NCI-H748 treated with DMSO at 0.1 percent for 48 hours (cell line): ENCODE measurements around the gene CWC22.
"Not testable (repeated sequence)": the region's sequence is repeated elsewhere in the genome, so short reads cannot be mapped to it uniquely, and the experiment has no call there.

Experiments
- DNase-seq: peaks from one replicate; lab custom pipeline; 2025; lab: John Stamatoyannopoulos, UW

The CWC22 gene

DNA sequence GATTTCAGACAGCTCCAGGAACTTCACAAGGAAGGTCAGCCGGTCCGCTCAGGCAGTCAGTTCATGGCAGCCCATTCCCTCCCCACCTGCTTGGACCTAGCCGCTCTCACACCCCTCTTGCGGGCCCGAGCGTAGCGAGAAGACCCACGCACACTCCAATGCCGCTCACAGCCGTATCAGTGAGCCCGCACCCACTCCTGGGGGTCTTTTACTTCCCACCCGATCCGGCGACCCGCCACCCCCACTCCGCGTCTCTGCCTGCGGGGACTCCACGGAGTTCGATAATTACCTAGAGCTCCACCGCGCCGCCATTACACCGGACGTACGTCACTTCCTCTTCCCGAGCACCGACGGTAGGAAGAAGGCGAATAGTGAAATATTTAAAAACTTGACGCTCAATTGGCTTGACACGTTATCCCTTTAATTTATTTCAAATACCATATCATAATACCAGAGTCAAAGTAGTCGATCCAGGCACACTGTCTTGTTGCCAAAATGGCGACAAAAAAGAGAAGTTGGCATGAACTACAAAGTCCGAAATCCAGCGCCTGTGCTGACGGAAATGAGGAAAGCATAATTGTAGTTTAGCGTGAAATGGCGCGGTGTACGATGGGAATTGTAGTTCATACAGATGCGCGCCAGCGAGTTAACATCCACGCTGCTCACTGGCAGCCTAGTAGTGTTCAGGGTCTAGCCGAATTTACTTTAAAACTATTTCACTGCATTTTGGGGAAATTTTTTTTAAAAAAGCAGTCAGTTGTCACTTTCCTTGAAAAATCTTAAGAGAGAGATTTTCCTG lies at the start of gene CWC22:
TSS of gene CWC22 (minus strand) at position 517 of the 799 bp plus-strand sequence. CDS start 13,956 bp downstream, outside the sequence.
- DNase-seq = peak; percentile 95

DNA sequence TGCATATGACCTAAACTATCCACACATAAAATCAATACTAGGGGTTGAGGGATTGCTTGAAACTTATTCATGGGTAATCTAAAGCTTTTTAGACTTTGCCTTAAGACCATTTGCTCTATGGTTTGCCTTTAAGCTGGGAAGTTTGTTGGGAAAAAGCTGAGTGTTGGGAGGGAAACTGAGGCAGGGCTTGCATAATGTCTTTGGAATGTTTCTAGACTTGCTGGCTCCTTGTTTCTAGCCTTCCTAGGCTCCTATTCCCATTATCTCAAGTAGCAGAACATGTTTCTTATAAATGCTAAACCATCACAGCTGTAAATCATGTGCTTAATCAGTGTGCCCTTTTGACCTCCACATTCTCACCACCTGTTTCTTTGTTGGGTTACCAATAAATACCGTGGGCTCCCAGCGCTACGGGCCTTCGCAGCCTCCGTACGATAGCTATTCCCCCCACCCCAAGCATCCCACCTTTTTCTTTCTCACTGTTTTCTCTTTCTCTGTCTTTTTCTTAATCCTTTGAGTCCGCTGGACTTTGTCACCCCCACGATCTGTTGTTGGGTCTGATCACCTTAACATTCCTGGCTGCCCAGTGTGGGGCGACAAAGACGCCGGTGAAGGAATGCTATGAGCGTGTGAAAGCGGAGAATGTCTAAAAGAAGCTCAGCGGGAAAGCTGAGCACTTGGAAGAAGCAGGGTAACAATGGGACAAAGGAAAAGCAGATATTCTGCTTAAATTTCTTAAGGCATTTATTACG lies 49.4 kb upstream of the CWC22 start:
- no peak for DNase-seq

DNA sequence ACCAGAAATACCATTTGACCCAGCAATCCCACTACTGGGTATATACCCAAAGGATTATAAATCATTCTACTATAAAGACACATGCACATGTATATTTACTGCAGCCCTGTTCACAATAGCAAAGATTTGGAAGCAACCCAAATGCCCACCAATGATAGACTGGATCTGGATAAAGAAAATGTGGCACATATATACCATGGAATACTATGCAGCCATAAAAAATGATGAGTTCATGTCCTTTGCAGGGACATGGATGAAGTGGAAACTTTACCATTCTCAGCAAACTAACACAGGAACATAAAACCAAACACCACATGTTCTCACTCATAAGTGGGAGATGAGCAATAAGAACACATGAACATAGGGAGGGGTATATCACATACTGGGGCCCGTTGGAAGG lies 47.5 kb upstream of the CWC22 start:
- not testable (repeated sequence) for DNase-seq

GRCh38 chr2:180050246-180050645 lies 43.1 kb upstream of the CWC22 start:
- DNase-seq = no peak

GRCh38 chr2:180048251-180048650 lies 41.2 kb upstream of the CWC22 start:
- DNase-seq = no peak

GRCh38 chr2:180046776-180047175 lies 39.7 kb upstream of the CWC22 start:
- no peak for DNase-seq

- no peak for DNase-seq
These were observed 39.1 kb upstream of the CWC22 start for GRCh38 chr2:180046202-180046601.

DNA sequence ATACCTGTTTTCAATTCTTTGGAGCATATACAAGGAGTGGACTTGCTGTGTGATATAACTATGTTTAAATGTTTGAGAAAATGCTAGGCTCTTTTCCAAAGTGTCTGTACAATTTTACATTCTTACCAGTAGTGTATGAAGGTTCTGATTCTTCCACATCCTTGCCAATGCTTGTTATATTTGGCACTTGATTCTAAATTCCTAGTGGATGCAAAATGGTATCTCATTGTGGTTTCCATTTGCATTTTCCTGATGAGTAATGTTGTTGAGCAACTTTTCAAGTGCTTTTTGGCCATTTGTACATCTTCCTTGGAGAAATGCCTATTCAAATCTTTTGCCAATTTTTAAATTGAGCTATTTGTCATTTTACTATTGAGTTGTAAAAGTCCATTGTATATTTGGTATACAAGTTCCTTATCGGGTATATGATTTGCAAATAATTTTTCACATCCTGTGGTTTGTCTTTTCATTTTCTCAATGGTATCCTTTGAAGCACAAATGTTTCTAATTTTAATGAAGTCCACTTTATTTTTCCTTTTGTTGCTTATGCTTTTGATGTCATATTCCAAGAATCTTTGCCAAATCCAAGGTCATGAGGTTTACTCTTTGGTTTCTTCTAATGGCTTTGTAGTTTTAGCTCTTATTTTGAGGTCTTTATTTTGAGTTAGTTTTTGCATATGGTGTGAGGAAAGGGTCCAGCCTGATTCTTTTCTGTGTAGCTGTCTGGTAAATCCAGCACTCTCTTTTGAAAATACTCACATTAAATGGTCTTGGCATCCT lies 33.2 kb upstream of the CWC22 start:
- no peak for DNase-seq

- no peak for DNase-seq
These were observed 31.9 kb upstream of the CWC22 start for GRCh38 chr2:180038997-180039396.

- DNase-seq = peak; percentile 65
These were observed 27.1 kb upstream of the CWC22 start for GRCh38 chr2:180033993-180034894.

DNA sequence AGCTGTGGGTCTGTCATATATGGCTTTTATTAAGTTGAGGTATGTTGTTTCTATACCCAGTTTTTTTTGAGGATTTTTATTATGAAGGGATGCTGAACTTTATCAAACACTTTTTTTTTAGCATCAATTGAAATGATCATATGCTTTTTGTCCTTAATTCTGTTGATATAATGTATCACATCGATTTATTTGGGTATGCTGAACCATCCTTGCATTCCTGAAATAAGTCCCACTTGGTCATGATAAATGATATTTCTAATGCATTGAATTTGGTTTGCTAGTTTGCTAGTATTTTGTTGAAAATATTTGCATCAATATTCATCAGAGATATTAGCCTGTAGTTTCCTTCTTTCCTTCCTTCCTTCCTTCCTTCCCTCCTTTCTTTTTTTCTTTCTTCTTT lies 22.5 kb upstream of the CWC22 start:
- DNase-seq = no peak

- no peak for DNase-seq
These were observed 14.8 kb upstream of the CWC22 start for GRCh38 chr2:180021850-180022249.

DNA sequence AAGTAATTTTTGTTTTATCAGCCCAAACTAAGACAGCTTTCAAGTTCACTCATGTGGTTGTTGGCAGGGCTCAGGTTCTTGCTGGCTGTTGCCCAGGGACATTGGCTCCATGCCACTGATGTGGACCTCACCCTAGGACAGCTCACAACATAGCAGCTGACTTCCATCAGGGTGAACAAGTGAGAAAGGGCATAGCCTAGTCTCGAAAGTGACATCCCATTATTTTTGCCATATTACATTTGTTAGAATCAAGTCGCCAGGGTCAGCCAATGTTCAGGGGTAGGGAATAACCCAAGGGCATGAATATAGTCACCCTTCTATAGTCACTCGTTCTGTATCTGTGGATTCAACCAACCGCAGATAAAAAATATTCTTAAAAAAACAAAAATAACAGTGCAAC lies 10.7 kb upstream of the CWC22 start:
- DNase-seq = no peak

- no peak for DNase-seq
These were observed 9.8 kb upstream of the CWC22 start for GRCh38 chr2:180016937-180017336.

GRCh38 chr2:180015951-180016709 lies 9.0 kb upstream of the CWC22 start:
- no peak for DNase-seq

- no peak for DNase-seq
These were observed 5.4 kb upstream of the CWC22 start for GRCh38 chr2:180012523-180012922.

GRCh38 chr2:180010701-180011100 lies 3.6 kb upstream of the CWC22 start:
- no peak for DNase-seq

GRCh38 chr2:180006231-180006630 lies 866 bp downstream of the CWC22 start:
- DNase-seq = no peak

GRCh38 chr2:180005465-180005864 lies 1.6 kb downstream of the CWC22 start:
- not testable (repeated sequence) for DNase-seq

DNA sequence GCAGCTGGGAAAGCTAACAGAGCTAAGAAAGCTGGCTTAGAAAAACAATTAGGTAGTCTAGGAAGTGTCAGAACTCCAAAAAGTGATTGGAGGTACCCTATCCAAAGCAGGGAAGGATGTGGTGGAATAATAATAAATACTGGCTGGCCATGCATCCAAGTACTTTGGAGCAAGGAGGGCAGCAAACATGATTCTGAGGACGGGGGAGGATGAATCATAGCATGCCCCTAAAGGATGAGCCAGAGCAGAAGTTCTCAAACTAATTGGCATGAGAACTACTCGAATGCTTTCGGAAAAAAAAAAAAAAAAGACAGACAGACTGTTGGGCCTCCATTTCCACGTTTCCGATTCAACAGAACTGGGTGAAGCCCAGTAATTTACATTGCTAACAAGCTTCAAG lies 2.4 kb downstream of the CWC22 start:
- no peak for DNase-seq

GRCh38 chr2:180003559-180003958 lies 3.5 kb downstream of the CWC22 start:
- no peak for DNase-seq
